Stimulated activated CD8-positive, alpha-beta memory T cell treated with anti-CD3 and anti-CD28 coated beads, Interleukin-2, amount 100 ng/mL, for 48 hours (primary cell): ENCODE results near the gene KIAA1958.
"Not testable (repeated sequence)": the region's sequence is repeated elsewhere in the genome, so short reads cannot be mapped to it uniquely, and the experiment has no call there.

ENCODE experiments used
- DNase-seq, 2 donors: peaks; one replicate each; pipeline ENCODE4 v3.0.0-alpha.2; 2020; ENCODE audit warnings: low read depth in 2 of 2

KIAA1958 gene

DNA sequence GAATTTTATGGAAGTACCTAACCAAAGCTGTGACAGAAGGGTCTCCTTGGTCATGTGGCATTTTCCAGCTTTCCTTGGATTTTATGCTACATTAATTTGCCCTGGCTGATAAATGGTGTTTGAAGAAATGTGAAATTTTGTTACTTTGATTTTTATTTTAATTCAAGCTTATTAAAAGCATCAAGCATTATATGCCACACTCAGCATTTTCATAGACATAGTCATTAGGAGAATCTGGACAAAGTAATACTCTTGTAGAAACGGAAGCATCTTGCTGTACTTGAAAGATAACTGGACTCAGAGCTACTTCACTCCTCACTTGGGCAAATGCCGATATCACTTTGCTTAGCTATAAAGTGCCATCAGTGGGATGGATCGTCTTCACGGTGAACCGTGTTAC lies 177.1 kb downstream of the KIAA1958 start:
- no peak for DNase-seq

GRCh38 chr9:112664531-112664930 lies 177.9 kb downstream of the KIAA1958 start:
- DNase-seq, result no peak

DNA sequence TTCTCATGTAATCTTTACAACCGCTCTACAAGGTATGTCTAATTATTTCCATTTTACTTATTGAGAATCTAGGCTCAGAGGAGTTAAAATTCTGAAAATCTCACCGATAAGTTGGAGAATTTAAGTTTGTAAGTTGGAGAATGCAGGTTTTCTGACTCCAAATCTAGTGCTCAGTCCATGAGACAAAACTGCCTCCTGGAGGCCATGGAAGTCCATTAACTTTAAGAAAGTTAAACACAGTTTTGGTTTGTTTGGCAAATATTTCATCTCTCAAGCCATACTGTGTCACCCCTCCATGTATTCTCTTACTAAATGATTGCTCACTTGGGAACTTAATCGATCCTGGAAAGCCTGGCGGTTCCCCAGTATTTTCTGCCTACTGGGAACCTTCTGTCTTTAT lies 178.7 kb downstream of the KIAA1958 start:
- no peak for DNase-seq

DNA sequence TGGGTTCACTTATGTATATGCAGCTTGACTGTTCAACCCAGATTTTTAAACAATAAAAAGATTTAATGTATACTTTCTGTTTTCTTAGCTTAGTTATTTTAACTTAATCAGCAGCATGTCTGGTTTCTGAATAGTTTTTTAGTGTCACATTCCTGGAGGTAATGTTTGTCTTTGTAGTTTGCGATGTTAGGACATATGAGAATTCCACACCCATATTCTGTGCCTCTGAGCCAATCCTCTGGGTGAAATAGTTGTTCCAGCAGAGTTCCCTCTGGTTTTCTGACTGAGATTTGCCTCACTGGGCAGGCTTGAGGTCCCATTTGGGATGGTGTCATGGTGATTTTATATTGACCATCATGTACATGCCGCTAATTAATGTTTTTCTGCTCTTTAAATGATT lies 182.7 kb downstream of the KIAA1958 start:
- no peak for DNase-seq

DNA sequence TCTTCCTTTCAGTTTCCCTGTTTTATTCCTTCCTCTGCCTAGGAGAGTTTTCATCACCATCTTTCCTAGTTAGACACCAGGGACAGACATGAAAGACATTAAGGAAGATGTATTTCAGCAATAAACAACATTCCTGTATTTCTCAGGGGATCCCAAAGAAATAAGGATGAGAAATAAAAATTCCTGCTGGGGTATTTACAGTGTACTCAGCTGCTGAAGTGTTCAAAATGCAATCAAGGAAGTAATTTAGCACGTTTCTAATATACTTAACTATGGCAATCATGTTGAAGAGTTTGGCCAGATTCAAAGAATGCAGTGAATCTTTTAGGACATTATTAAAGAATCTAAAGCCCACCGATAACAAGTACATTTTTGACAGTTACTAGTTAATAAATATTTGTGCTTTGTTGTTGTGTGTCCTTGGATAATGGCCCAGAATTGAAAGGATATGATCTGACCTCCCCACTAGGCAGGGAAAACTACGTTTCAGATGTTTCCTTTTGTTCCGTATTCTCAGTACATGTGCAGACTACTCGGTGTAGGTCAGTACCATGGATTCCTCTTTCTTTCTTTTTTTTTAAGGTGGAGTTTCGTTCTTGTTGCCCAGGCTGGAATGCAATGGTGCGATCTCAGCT lies 184.5 kb downstream of the KIAA1958 start:
- DNase-seq, result no peak

DNA sequence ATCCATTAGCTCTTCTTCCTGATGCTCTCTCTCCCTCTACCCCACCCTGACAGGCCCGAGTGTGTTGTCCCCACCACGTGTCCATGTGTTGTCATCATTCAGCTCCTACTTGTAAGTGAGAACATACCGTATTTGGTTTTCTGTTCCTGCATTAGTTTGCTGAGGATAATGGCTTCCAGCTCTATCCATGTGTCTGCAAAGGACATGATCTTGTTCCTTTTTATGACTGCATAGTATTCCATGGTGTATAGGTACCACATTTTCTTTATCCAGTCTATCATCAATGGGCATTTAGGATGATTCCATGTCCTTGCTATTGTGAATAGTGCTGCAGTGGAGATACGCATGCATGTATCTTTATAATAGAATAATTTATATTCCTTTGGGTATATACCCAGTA lies 186.6 kb downstream of the KIAA1958 start:
- not testable (repeated sequence) for DNase-seq

DNA sequence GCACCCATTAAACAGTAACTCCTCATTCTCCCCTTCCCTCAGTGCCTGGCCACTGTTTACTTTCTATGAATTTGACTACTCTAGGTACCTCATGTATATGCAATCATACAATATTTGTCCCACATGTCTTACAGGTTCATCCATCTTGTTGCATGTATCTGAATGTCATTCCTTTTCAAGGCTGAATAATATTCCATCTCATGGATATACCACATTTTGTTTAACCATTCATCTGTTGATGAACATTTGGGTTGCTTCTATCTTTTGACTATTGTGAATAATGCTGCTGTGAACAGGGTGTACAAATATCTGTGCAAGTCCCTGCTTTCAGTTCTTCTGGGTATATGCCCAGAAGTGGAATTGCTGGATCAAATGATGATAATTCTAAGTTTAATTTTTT lies 190.4 kb downstream of the KIAA1958 start:
- DNase-seq, result no peak

- DNase-seq, result no peak
Observed at GRCh38 chr9:112680731-112681402, 194.2 kb downstream of the KIAA1958 start.

DNA sequence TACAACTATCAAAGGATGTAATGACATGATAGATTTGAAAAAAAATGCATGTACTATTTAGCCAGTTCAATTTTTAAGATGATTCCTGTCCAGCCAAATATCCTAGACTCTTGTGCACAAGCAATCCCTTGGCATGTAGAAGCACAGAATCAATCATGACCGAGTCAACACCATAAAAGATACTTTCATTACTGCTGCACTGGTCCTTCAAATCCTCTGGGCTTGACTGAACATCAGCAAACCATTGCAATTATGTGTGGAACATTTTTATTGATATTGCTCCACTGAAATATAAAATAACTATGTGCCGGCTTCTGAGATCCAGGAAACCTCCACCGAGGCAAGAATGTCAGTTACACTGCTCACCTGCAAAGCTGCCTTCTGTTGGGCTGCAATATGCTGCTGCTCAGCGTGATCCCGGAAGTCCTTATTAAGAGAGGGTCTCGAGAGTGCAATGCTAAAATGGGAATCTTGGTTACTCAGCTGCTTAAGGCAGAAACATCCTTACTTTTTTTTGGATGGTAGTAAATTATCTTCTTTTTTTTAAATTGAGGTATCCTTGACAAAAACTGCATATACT lies 202.6 kb downstream of the KIAA1958 start:
- DNase-seq, result no peak

GRCh38 chr9:112694706-112695555 lies 208.3 kb downstream of the KIAA1958 start:
- no peak for DNase-seq

DNA sequence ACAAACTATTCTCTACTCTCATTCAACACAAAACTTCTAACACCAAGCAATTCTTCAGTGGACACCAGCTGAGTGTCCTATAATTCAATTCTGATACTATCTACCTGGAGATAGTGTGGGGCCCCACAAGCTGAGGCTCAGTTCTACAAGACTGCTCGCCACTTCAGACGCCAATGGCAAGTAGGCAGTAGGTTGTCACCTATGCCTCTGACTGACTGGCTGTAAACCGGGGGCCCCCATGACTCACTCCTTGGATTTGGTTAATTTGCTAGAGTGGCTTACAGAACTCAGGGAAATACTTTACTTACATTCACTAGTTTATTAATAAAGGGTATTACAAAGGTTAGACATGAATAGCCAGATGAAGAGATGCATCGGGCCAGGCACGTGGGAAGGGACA lies 209.8 kb downstream of the KIAA1958 start:
- no peak for DNase-seq

- no peak for DNase-seq
Observed at GRCh38 chr9:112699230-112699629, 212.6 kb downstream of the KIAA1958 start.

DNA sequence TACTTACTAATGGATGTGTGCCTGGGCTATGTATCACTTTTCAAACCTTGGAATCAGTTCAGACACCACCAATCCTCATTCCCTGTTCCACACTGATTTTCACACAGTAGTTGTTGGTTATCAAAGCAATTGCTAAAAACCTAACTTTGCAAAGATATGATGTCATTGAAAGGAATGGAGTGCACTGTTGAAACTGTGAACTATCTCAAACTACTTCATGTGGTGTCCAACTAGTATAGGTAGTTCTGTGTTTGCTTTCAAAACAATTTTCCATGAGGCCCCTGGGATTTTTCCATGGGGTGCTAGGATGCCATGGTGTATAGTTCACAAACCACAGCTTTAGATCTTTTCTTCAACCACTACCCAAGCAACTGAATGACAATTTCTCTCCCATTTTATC lies 213.5 kb downstream of the KIAA1958 start:
- no peak for DNase-seq

DNA sequence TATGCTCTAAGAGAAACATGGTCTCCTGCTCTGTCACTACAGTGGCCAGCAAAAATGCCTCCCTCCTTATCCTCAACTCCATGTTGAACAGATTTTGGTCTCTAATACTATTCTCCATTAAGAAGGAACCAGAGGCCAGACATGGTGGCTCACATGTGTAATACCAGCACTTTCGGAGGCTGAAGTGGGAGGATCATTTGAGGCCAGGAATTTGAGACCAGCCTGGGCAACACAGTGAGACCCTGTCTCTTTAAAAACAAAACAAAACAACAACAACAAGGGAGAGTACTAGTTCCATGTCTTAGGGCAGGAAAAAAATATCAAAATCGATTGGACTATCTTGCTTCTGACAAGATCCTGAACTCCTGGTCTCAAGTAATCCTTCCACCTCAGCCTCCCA lies 216.7 kb downstream of the KIAA1958 start:
- no peak for DNase-seq

- no peak for DNase-seq
Observed at GRCh38 chr9:112705768-112706427, 219.3 kb downstream of the KIAA1958 start.

DNA sequence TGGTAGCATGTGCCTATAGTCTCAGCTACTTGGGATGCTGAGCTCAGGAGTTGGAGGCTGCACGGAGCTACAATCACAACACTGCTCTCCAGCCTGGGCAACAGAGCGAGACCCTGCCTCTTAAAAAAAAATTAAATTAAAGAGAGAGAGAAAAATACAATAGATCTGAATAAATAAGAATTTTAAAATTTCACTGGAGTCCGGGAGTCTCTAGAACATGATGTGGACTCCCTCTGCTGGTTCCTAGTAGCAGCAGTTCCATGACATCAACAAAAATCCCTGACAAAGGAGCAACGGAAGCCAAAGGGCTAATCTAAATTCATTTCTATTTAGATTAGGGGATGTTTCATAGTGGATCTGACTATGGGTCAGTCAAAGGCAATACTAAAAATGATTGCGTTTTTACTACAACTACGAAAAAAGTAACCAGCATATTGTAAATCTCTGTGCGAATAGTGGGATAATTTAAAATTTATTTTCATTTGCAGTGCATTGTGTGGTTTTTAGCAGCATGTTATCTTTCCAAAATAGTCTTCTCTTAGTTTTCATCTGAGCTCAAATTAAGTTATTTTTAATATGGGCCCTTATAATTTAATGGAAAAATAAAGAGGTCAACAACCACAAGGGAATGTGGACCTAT lies 224.5 kb downstream of the KIAA1958 start:
- no peak for DNase-seq

DNA sequence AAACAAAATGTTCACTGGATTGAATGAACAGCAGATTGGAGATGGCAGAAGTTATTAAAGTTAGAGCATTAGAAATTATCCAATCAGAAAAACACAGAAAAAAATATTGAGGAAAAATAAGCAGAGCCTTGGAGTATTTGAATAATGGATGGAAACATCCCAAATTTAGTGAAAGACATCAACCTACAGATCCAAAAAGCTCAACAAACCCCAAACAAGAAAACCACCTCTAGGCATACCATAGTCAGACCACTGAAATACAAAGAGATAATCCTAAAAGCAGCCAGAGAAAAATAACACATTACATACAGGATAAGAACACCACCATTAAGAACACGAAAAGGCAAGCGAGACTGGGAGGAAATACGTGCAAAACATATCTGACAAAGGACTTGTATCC lies 226.1 kb downstream of the KIAA1958 start:
- DNase-seq, result no peak

DNA sequence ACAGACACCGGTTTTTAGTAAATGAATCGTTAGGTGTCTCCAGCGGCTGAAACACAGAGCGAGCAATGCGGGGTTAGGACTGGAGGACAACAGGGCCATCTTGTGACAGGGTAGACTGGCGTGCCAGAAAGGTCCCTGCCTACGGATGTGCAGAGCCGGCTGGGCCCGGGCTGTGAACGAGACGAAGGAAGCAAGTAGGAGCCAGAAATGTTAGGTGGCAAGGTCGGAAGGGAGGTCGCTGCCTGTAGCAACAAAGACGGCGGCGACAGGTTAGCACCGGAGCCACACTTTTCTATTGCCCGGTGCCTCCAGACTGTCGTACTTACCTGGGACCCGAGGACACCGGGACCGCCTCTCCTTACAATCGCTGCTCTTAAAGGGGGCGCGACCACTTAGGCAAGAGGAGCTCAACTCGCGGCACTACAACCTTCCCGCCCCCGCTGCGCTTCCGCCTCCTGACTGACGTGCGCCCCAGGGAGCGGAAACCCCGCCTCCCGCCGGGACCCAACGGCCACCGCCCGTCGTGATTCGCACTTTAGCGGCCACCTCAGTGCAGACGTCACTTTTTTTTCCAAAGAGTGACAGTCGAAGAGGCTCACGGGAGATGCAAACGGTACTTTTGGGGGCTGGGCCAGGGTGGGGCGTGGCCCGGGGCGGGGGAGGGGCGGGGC lies 231.2 kb downstream of the KIAA1958 start, which contains the start of gene INIP:
Gene INIP (minus strand): TSS at position 457 of the 671 bp plus-strand sequence. CDS start 1,632 bp downstream, outside the sequence.
- peak; percentile 95 to 97 for DNase-seq
